Adrenal gland (tissue), 12 donors: ENCODE results near the gene YKT6. TPM values are rescaled to one million over a fixed set of nuclear protein-coding genes. Genes with fewer than 3 reads are reported as not detected.

Experiments
- DNase-seq, 7 donors: peaks; one replicate each; pipeline ENCODE4 v3.0.0-alpha.2; 2019 to 2020
- H3K27ac ChIP-seq, 5 donors: fragments of 200-600 bp; sonication (generic) in 4 of 5; 1 replicate in 3 of 5; 2 replicates in 2 of 5; pipeline versions ENCODE4 v1.5.1 to v1.8.0; 2016 to 2020; ENCODE audit warnings: mild to moderate bottlenecking in 1 of 5
- H3K27me3 ChIP-seq: fragments of 200-600 bp; 2 replicates; pipeline ENCODE4 v1.8.0; 2021
- H3K36me3 ChIP-seq, 2 donors: fragments of 200-600 bp; replicated peaks in 1 of 2; 1 replicate in 1 of 2; 2 replicates in 1 of 2; pipeline versions ENCODE4 v1.5.1 to v1.8.0; 2018 to 2022
- H3K4me1 ChIP-seq, 2 donors: fragments of 200-600 bp; replicated peaks in 1 of 2; 1 replicate in 1 of 2; 2 replicates in 1 of 2; pipeline versions ENCODE4 v1.5.1 to v1.8.0; 2018 to 2021
- H3K4me3 ChIP-seq, 4 donors: fragments of 200-600 bp; sonication (generic) in 3 of 4; one replicate each; pipeline ENCODE4 v1.5.1; 2016 to 2018
- H3K9me3 ChIP-seq, 3 donors: fragments of 200-600 bp; sonication (generic) in 1 of 3; replicated peaks in 1 of 3; 1 replicate in 2 of 3; 2 replicates in 1 of 3; pipeline versions ENCODE4 v1.5.1 to v1.8.0; 2016 to 2021
- CTCF ChIP-seq, 6 experiments: fragments of 450-650 bp in 4 of 6; fragments of 200-600 bp in 2 of 6; sonication (generic) in 1 of 6; IDR thresholded peaks; 1 replicate in 5 of 6; 2 replicates in 1 of 6; pipeline versions ENCODE4 v1.5.1 to v1.8.0; 2016 to 2021; ENCODE audit warnings: antibody characterized with exemption in 6 of 6, mild to moderate bottlenecking in 2 of 6, moderate library complexity in 1 of 6
- POLR2A ChIP-seq, 2 donors: fragments of 450-650 bp; IDR thresholded peaks; one replicate each; pipeline ENCODE4 v1.6.1; 2017; ENCODE audit warnings: antibody characterized with exemption in 2 of 2, mild to moderate bottlenecking in 2 of 2, moderate library complexity in 1 of 2
- WGBS, 4 donors: extraction: QIAGEN DNeasy Blood & Tissue Kit in 2 of 4; methylation state at CpG; one replicate each; pipeline versions ENCODE4 v1.1.5 to v1.1.7; 2013 to 2017; 5-methylcytosine and 5-hydroxymethylcytosine counted together
- intact Hi-C, 2 donors: fragments of 100-400 bp; cut with DNase I; formaldehyde crosslinking; loops; one replicate each; pipeline versions ENCODE4 v1.14.1 to v1.15.0; 2022 to 2023
- polyA plus RNA-seq, 3 donors: library from polyadenylated mRNA; stranded (reverse); fragments of 200-250 nt in 2 of 3; fragments of 350-450 nt in 1 of 3; fragmentation: Illumina TruSeq in 1 of 3; extraction: RNeasy Lipid Tissue Mini Kit (QIAGEN cat#74804) in 1 of 3; gene quantifications; one replicate each; pipeline ENCODE4 v1.2.3, GENCODE V29; 2013 to 2014
- total RNA-seq, 9 donors: library from RNA; depleted of rRNA in 4 of 9; stranded (reverse); fragments of >200 nt in 4 of 9; fragments of 120-200 nt in 1 of 9; fragmentation: NEBNext Ultra II Directional in 1 of 9; extraction: Animal tissue kit (Norgen Biotek cat#: 25700) in 1 of 9; gene quantifications; one replicate each; pipeline versions ENCODE4 v1.1.0 to v1.2.4, GENCODE V29; 2013 to 2023
- donor health status: healthy with polysubstance abuse.
- donor health status: Bipolar disorder and iron deficiency.
- donor health status: DM: yes; HTN: yes; CAD: no.
- donor health status: DM: no; HTN: no; CAD: no.
- donor health status: DM: no; HTN: no; CAD: no.
- donor health status: DM: yes; HTN: yes; CAD: no.

YKT6 gene
- total and polyA plus RNA-seq, 12 donors, result 32.8 to 94.7 (median 53.8) TPM

GRCh38 chr7:44212018-44212417 lies 11.2 kb downstream of the YKT6 start:
- Histone ChIP-seq H3K27ac (no peak overlapping the region), H3K4me1 (no peaks in the 10 kb centered on the region), H3K9me3 (no peaks in the 10 kb centered on the region), H3K4me3 (no peak overlapping the region), H3K27me3 (no peaks in the 10 kb centered on the region), H3K36me3 (peaks cover 0 to 63% of the 10 kb centered on the region in 2 donors)
- WGBS, 4 donors, result 90 to 94% (median 92%) methylated on average over 6 of the region's 6 CpGs
- TF ChIP-seq POLR2A (IDR thresholded peaks at IDR 0.05) (no peak), CTCF (IDR thresholded peaks at IDR 0.05) (no peak)
- no peak for DNase-seq
- intact Hi-C loops, result no loop called here

- DNase-seq, result no peak
- Histone ChIP-seq H3K27ac (no peak overlapping the region), H3K4me1 (no peaks in the 10 kb centered on the region), H3K27me3 (no peaks in the 10 kb centered on the region), H3K9me3 (no peaks in the 10 kb centered on the region), H3K4me3 (no peak overlapping the region), H3K36me3 (peaks cover 0 to 57% of the 10 kb centered on the region in 2 donors)
- TF ChIP-seq CTCF (IDR thresholded peaks at IDR 0.05) (no peak), POLR2A (IDR thresholded peaks at IDR 0.05) (no peak)
- WGBS, 4 donors, result 80 to 91% (median 90%) methylated on average over 4 to 7 of the region's 7 CpGs
- intact Hi-C loops, result no loop called here
These were observed 11.9 kb downstream of the YKT6 start for GRCh38 chr7:44212581-44213184.

- peaks cover 0 to 50% of the 10 kb centered on the region in 2 donors for H3K36me3 ChIP-seq
- H3K4me1 ChIP-seq, result no peaks in the 10 kb centered on the region
- WGBS, 4 donors, result 90 to 100% (median 92%) methylated on average over 2 to 3 of the region's 3 CpGs
- H3K27ac ChIP-seq, result no peak overlapping the region
- no peaks in the 10 kb centered on the region for H3K27me3 ChIP-seq
- no peak for DNase-seq
- H3K9me3 ChIP-seq, result no peaks in the 10 kb centered on the region
- intact Hi-C loops, result no loop called here
- H3K4me3 ChIP-seq, result no peak overlapping the region
- TF ChIP-seq POLR2A (IDR thresholded peaks at IDR 0.05) (no peak), CTCF (IDR thresholded peaks at IDR 0.05) (no peak)
These were observed 12.6 kb downstream of the YKT6 start for GRCh38 chr7:44213206-44213876.

- DNase-seq, result no peak
- WGBS, 4 donors, result 76 to 84% (median 79%) methylated on average over 9 of the region's 9 CpGs
- Histone ChIP-seq H3K9me3 (no peaks in the 10 kb centered on the region), H3K27ac (no peak overlapping the region), H3K4me3 (no peak overlapping the region), H3K27me3 (no peaks in the 10 kb centered on the region), H3K4me1 (no peaks in the 10 kb centered on the region), H3K36me3 (peaks cover 0 to 44% of the 10 kb centered on the region in 2 donors)
- intact Hi-C loops, result no loop called here
- no peak for TF ChIP-seq POLR2A (IDR thresholded peaks at IDR 0.05)
- TF ChIP-seq CTCF (IDR thresholded peaks at IDR 0.05), result no peak
These were observed 13.2 kb downstream of the YKT6 start for GRCh38 chr7:44213877-44214388.
